Measurements from ENCODE around the gene COX7B2.

GRCh38 chr4:46850026-46850425 is 59.0 kb downstream of the COX7B2 start:
- TF ChIP-seq CTCF (IDR thresholded peaks at IDR 0.05): no peak
- no peak for TF ChIP-seq KDM1A (IDR thresholded peaks at IDR 0.05; ENCODE audit: low read depth)
- TF ChIP-seq EP300 (IDR thresholded peaks at IDR 0.05): no peak
- no peak for TF ChIP-seq MAFK (IDR thresholded peaks at IDR 0.05; ENCODE audit: partially characterized antibody)
- no peak for TF ChIP-seq REST (IDR thresholded peaks at IDR 0.05)
- no peak for TF ChIP-seq USF2 (IDR thresholded peaks at IDR 0.05)
- no peak for TF ChIP-seq JUN (IDR thresholded peaks at IDR 0.05)
